ENCODE results near the gene SLC13A4. TPM values are rescaled to one million over a fixed set of nuclear protein-coding genes. Genes with fewer than 3 reads are reported as not detected.

SLC13A4 gene
- total and polyA plus RNA-seq, 2 of the 13 experiments (the other 11 are each of a cell fraction or from before 2014, with no cell fraction given), result 0.04 TPM; not detected in 1

DNA sequence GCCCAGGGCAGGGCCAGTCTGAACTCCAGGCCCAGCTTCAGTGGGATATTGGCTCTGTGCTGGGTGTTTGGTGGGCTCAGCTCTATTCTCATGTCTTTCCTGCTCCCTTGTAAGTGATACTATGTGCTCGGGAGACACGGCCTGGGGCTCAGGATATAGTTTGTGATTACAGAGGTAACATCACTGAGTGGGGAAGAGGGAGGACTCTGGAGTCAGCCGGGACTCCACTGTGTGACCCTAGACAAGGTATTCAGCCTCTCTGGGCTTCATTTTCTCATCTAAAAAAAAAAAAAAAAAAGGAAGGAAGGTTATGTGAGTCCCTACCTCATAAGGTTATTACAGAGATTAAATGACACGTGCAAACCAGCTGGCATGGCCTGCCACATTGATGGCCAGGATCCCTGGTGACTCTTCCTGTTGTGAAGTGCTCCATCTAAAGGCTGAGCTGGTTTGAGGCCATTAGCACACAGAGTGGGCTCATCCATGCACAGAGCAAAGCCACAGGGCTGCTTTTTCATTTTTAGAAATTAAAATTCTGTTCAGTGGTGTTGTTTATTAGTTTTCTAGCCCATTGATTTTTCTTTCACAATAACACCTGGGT lies 15.7 kb downstream of the SLC13A4 start (continued):
- TF ChIP-seq, protein P1, sequence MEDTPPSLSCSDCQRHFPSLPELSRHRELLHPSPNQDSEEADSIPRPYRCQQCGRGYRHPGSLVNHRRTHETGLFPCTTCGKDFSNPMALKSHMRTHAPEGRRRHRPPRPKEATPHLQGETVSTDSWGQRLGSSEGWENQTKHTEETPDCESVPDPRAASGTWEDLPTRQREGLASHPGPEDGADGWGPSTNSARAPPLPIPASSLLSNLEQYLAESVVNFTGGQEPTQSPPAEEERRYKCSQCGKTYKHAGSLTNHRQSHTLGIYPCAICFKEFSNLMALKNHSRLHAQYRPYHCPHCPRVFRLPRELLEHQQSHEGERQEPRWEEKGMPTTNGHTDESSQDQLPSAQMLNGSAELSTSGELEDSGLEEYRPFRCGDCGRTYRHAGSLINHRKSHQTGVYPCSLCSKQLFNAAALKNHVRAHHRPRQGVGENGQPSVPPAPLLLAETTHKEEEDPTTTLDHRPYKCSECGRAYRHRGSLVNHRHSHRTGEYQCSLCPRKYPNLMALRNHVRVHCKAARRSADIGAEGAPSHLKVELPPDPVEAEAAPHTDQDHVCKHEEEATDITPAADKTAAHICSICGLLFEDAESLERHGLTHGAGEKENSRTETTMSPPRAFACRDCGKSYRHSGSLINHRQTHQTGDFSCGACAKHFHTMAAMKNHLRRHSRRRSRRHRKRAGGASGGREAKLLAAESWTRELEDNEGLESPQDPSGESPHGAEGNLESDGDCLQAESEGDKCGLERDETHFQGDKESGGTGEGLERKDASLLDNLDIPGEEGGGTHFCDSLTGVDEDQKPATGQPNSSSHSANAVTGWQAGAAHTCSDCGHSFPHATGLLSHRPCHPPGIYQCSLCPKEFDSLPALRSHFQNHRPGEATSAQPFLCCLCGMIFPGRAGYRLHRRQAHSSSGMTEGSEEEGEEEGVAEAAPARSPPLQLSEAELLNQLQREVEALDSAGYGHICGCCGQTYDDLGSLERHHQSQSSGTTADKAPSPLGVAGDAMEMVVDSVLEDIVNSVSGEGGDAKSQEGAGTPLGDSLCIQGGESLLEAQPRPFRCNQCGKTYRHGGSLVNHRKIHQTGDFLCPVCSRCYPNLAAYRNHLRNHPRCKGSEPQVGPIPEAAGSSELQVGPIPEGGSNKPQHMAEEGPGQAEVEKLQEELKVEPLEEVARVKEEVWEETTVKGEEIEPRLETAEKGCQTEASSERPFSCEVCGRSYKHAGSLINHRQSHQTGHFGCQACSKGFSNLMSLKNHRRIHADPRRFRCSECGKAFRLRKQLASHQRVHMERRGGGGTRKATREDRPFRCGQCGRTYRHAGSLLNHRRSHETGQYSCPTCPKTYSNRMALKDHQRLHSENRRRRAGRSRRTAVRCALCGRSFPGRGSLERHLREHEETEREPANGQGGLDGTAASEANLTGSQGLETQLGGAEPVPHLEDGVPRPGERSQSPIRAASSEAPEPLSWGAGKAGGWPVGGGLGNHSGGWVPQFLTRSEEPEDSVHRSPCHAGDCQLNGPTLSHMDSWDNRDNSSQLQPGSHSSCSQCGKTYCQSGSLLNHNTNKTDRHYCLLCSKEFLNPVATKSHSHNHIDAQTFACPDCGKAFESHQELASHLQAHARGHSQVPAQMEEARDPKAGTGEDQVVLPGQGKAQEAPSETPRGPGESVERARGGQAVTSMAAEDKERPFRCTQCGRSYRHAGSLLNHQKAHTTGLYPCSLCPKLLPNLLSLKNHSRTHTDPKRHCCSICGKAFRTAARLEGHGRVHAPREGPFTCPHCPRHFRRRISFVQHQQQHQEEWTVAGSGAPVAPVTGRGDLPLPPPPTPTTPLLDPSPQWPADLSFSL (CRISPR knock-in tag; IDR thresholded peaks at IDR 0.05), result no peak
- TF ChIP-seq, protein P2, sequence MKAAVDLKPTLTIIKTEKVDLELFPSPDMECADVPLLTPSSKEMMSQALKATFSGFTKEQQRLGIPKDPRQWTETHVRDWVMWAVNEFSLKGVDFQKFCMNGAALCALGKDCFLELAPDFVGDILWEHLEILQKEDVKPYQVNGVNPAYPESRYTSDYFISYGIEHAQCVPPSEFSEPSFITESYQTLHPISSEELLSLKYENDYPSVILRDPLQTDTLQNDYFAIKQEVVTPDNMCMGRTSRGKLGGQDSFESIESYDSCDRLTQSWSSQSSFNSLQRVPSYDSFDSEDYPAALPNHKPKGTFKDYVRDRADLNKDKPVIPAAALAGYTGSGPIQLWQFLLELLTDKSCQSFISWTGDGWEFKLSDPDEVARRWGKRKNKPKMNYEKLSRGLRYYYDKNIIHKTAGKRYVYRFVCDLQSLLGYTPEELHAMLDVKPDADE (CRISPR knock-in tag; IDR thresholded peaks at IDR 0.05), result no peak
- TF ChIP-seq HMG20B (CRISPR knock-in tag; conservative IDR thresholded peaks at IDR 0.05) (no peak), ZFP41 (CRISPR knock-in tag; IDR thresholded peaks at IDR 0.05; ENCODE audit: borderline replicate concordance) (no peak), RELA (CRISPR knock-in tag; IDR thresholded peaks at IDR 0.05) (no peak)
- TF ChIP-seq, protein P3, sequence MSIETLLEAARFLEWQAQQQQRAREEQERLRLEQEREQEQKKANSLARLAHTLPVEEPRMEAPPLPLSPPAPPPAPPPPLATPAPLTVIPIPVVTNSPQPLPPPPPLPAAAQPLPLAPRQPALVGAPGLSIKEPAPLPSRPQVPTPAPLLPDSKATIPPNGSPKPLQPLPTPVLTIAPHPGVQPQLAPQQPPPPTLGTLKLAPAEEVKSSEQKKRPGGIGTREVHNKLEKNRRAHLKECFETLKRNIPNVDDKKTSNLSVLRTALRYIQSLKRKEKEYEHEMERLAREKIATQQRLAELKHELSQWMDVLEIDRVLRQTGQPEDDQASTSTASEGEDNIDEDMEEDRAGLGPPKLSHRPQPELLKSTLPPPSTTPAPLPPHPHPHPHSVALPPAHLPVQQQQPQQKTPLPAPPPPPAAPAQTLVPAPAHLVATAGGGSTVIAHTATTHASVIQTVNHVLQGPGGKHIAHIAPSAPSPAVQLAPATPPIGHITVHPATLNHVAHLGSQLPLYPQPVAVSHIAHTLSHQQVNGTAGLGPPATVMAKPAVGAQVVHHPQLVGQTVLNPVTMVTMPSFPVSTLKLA (IDR thresholded peaks at IDR 0.05), result no peak
- TF ChIP-seq, protein P4, sequence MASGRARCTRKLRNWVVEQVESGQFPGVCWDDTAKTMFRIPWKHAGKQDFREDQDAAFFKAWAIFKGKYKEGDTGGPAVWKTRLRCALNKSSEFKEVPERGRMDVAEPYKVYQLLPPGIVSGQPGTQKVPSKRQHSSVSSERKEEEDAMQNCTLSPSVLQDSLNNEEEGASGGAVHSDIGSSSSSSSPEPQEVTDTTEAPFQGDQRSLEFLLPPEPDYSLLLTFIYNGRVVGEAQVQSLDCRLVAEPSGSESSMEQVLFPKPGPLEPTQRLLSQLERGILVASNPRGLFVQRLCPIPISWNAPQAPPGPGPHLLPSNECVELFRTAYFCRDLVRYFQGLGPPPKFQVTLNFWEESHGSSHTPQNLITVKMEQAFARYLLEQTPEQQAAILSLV (CRISPR knock-in tag; IDR thresholded peaks at IDR 0.05; ENCODE audit: borderline replicate concordance), result no peak

Data from HepG2 (cell line).